Measurements from ENCODE around the gene ACER1.
"Not testable (repeated sequence)": the region's sequence is repeated elsewhere in the genome, so short reads cannot be mapped to it uniquely, and the experiment has no call there.

Gene ACER1, protein sequence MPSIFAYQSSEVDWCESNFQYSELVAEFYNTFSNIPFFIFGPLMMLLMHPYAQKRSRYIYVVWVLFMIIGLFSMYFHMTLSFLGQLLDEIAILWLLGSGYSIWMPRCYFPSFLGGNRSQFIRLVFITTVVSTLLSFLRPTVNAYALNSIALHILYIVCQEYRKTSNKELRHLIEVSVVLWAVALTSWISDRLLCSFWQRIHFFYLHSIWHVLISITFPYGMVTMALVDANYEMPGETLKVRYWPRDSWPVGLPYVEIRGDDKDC

GRCh38 chr19:6333439-6333838 lies at the start of gene ACER1:
Gene ACER1, minus strand, starts transcription at chr19:6333612. Its CDS starts 61 bp downstream, at chr19:6333551.
- in situ Hi-C loops (cut with MboI; ENCODE audit: low sequenced_read_pairs), result no loop called here

DNA sequence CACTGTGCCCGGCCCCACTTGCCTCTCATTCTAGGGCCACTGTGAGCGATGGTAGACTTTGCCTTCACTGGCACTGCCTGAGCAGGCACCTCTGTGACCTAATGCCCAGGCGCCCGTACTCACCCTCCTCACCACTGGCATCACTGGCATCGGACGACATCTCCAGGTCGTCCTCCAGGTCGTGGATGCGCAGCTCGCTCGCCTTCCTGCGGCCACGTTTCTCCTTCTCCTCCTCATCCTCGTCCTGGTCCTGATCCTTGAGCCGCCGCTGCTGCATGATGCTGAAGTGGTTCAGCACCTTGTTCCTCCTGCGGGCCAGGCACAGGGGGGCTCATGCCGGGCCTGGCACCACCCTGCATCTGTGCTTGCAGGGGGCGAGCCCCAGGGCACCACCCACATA lies 49.8 kb upstream of the ACER1 start:
- in situ Hi-C loops (cut with MboI; ENCODE audit: low sequenced_read_pairs), result no loop called here

DNA sequence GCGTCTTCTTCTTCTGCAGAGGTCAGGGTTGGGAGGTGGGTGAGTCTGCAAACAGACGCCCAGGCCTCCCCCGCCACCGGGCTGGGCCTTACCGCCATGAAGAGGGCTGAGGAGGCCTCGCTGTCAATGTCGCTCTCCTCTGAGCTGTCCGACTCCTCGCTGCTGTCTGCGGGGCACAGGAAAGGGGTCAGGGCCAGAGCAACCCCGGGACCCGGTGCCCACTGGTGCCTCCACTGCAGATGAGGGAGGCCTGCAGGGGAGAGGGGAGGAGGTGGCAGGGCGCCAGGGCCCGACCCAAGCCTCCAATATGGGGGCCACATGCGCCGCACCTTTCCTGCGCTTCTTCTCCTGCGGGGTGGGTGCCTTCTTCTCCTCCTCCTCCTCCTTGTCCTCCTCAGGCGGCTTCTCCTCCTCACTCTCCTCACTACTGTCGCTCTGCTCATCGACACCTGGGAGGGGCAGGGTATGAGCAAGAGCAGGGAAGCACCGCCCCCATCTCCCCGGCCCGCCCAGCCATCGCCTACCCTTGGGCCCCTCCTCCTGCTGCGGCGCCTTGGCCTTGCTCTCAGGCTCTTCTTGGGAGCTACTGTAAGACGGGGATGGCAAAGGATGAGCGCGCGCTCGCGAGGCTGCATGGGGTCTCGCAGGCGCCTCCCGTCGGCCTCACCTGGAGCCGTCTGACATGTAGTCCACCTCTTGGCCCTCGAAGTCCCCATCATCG lies 47.8 kb upstream of the ACER1 start:
- in situ Hi-C loops (cut with MboI; ENCODE audit: low sequenced_read_pairs), result no loop called here

DNA sequence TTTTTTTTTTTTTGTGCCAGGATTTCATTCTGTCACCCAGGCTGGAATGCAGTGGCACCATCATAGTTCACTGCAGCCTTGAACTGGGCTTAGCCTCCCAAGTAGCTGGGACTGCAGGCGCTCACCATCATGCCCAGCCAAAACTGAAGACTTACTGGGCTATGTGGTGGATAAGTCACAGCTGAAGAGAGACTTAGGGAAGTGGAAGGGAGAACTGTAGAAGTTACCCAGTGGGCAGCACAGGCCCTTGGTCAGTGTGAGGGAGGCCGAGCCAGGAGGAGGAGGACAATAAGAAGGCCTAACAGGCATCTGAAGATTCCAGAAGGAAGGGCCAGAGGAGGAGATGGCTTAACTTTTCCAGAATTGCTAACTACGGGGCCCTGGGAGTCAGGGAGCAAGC lies 46.3 kb upstream of the ACER1 start:
- in situ Hi-C loops (cut with MboI; ENCODE audit: low sequenced_read_pairs), result no loop called here

- in situ Hi-C loops (cut with MboI; ENCODE audit: low sequenced_read_pairs), result no loop called here
Measured at GRCh38 chr19:6378486-6378885, 45.1 kb upstream of the ACER1 start.

DNA sequence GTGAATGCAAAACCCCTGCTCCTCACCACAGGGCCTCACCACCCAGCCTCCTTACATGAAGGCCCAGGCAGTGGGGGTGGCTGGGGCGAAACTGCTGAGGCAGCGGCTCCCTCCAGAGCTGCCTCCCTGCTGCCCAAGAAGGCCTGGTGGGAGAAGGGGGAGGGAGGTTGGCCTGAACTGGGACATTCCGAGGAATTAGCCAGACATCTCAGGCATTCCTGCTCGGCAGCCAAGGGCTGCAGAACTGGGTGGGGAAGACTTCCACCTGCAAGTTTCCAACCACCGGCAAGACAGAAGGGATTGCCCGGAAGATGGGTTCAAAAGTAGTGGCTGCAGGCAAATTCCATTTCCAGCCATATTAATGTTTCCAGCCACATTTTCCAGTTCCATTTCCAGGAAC lies 44.6 kb upstream of the ACER1 start:
- in situ Hi-C loops (cut with MboI; ENCODE audit: low sequenced_read_pairs), result no loop called here

DNA sequence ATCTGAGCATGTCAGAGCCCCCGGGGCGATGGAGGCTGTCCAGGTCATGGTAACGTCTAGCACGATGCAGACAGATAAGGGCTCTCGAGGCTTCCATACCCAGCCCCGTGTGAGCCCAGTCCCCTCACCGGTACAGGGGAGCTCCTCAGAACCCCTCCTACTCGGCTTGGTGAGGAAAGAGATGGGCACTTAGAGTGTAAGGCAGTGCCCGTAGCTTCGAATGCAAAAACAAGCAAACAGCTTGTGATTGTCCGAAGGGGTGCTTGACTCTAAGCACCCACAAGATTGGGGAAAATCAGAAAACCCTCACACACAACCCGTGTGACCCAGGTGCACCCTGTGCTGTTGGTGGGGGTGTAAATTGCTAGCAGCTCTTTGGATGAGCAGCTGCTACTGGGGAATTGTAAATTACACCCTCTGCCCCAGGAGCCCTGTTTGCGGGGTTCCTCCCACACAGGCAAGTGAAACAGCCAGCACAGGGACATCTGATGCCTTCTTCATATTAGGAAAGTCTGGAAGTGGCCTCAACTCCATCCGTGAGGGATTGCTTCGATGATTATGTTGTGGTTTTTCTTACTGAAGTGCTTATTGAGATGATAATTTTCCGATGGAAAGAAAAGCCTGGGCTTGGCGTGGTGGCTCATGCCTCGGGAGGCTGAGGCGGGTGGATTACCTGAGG lies 43.2 kb upstream of the ACER1 start:
- in situ Hi-C loops (cut with MboI; ENCODE audit: low sequenced_read_pairs), result no loop called here

- in situ Hi-C loops (cut with MboI; ENCODE audit: low sequenced_read_pairs), result no loop called here
Measured at GRCh38 chr19:6375411-6376010, 42.1 kb upstream of the ACER1 start, which contains the start of gene PSPN. Gene PSPN, minus strand, starts transcription at chr19:6375933. Its CDS starts 84 bp downstream, at chr19:6375849.

GRCh38 chr19:6374711-6375410 lies 41.4 kb upstream of the ACER1 start:
- in situ Hi-C loops (cut with MboI; ENCODE audit: low sequenced_read_pairs), result no loop called here

DNA sequence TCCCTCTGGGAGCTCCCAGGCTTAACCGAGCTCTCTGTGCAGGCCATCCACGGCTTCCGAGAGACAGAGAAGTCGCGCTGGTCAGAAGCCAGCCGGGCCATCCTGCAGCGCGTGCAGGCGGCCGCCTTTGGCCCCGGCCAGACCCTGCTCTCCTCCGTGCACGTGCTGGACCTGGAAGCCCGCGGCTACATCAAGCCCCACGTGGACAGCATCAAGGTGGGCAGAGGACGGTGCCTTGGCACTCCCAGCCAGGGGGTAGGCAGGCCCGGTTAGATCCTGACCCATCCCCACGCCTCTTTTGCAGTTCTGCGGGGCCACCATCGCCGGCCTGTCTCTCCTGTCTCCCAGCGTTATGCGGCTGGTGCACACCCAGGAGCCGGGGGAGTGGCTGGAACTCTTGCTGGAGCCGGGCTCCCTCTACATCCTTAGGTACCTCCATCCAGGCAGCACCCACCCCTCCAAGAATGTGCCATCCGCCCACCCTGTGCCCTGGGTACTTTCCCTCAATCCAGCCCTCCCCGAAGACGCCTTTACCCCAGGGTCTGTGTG lies 40.8 kb upstream of the ACER1 start:
- in situ Hi-C loops (cut with MboI; ENCODE audit: low sequenced_read_pairs), result no loop called here

- in situ Hi-C loops (cut with MboI; ENCODE audit: low sequenced_read_pairs), result no loop called here
Measured at GRCh38 chr19:6373813-6374108, 40.3 kb upstream of the ACER1 start.

DNA sequence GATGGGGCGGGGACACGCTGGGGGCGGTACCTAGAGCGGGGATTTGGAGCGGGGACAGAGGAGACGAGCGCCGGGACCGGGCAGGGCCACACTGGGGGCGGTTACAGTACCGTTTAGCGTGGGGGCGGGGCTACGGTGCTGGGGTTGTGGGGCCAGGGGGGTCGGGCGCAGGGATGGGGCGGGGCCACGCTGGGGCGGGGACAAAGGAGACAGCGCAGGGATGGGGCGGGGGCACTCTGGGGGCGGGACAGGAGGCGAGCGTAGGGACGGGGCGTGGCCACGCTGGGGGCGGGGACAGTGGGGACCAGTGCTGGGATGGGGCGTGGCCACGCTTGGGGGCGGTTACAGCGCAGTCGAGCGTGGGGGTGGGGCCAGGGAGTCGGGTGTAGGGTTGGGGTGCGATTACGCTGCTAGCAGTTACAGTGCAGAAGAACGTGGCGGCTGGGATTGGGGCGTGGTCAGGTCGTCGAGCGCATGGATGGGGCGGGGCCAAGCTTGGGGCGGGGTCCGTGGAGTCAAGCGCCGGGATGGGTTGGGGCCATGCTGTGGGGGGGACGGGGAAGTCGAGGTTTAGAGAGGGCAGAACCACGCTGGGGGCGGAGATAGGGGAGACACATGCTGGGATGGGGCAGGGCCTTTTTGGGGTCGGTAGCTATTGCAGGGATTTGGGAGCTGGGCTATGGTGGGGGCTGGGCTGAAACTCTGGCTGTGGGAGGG lies 39.8 kb upstream of the ACER1 start:
- in situ Hi-C loops (cut with MboI; ENCODE audit: low sequenced_read_pairs), result no loop called here

GRCh38 chr19:6372594-6373095 lies 39.2 kb upstream of the ACER1 start, which contains the start of gene ALKBH7:
Gene ALKBH7, plus strand, starts transcription at chr19:6372794. Its CDS starts 27 bp downstream, at chr19:6372821.
- in situ Hi-C loops (cut with MboI; ENCODE audit: low sequenced_read_pairs), result no loop called here

DNA sequence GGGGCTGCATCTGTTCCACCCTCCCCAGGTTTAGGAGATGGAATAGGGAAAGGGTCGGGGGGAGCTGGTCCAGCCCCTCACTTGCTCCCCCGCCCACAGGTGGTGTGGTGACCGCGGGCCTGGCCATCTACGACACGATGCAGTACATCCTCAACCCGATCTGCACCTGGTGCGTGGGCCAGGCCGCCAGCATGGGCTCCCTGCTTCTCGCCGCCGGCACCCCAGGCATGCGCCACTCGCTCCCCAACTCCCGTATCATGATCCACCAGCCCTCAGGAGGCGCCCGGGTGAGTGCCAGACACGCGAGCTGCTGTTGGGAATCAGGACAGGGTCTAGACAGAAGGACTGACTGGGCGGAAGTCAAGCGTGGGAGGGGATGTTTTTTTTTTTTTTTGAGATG lies 30.9 kb upstream of the ACER1 start:
- in situ Hi-C loops (cut with MboI; ENCODE audit: low sequenced_read_pairs), result no loop called here

DNA sequence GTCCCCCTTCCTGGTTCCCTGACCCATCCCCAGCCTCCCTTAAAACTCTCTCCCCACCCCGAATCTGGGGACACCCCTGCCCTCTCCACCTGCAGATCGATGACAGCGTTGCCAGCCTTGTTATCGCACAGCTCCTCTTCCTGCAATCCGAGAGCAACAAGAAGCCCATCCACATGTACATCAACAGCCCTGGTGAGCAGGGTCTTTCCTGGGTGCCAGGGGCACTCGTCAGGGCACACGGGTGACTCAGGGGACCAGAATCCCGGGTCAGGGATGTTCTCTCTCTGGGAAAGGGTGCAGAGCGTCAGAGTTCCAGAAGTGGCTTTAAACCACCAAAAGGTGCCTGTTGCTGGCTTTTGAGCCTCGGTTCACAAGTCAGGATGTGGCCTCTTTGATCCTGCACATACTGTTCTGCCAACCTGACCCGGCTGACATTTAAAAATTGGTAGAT lies 29.0 kb upstream of the ACER1 start:
- in situ Hi-C loops (cut with MboI; ENCODE audit: low sequenced_read_pairs), result no loop called here

GRCh38 chr19:6362027-6362350 lies 28.6 kb upstream of the ACER1 start:
- in situ Hi-C loops (cut with MboI; ENCODE audit: low sequenced_read_pairs), result no loop called here

DNA sequence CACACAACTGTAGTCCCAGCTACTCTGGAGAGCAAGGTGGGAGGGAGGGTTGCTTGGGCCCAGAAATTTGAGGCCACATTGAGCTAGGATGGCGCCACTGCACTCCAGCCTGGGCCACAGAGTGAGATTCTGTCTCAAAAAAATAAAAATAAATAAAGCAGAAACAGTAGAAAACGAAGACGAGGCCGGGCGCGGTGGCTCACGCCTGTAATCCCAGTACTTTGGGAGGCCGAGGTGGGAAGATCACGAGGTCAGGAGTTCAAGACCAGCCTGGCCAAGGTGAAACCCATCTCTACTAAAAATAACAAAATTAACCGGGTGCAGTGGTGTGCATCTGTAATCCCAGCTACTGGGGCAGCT lies 27.4 kb upstream of the ACER1 start:
- in situ Hi-C loops (cut with MboI; ENCODE audit: low sequenced_read_pairs), result not testable (repeated sequence)

- in situ Hi-C loops (cut with MboI; ENCODE audit: low sequenced_read_pairs), result not testable (repeated sequence)
Measured at GRCh38 chr19:6360445-6360844, 27.0 kb upstream of the ACER1 start.

GRCh38 chr19:6359568-6360341 lies 26.3 kb upstream of the ACER1 start:
- in situ Hi-C loops (cut with MboI; ENCODE audit: low sequenced_read_pairs), result no loop called here
